Smooth muscle cell of the brain vasculature (primary cell): ENCODE measurements around the gene STAG3.
"Not testable (repeated sequence)": the region's sequence is repeated elsewhere in the genome, so short reads cannot be mapped to it uniquely, and the experiment has no call there.

Experiments
- DNase-seq: peaks from one replicate; pipeline ENCODE4 v3.0.0-alpha.2; 2012; ENCODE audit warnings: low read depth, low spot score

STAG3 gene

GRCh38 chr7:100247152-100247757 lies 69.5 kb downstream of the STAG3 start:
- peak; percentile 45 for DNase-seq

DNA sequence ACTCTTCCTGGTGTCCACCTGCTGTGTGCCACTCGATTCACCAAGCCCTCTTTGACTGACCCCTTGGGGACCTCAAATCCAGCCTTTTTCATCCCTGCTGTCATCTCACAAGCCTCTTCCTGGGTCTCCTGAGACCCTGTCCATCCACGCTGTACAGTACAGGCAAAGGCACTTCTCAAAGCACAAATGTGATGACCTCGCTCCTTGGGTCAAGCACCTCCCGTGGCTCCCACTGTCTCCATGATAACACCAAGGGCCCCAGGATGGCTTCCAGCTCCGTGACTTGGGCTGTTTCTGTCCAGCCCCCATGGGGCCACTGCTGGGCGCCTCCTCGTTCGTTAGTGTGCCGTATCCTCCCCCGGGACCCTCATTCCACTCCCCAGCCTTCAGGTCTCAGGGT lies 70.8 kb downstream of the STAG3 start:
- DNase-seq: no peak

GRCh38 chr7:100257017-100257416 lies 79.3 kb downstream of the STAG3 start:
- DNase-seq: no peak

DNA sequence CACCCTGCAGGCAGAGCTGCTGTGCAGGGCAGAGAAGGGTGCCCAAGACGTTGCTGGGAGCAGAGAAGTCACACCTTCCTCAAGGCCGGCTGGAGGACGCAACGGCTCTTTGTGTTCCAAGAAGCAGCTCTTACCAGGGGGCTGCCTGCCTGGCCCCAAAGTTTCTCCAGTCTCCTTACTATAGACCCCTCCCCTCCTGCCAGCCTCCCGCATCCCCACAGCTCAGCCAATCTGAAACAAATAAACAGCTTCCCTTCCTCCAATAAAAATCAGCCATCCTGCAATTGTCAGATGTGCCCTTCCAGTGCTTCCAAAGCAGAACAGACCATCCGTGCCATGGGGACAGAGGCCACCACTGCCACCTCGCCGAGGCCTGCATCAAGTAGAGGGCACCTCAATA lies 82.3 kb downstream of the STAG3 start:
- not testable (repeated sequence) for DNase-seq

- DNase-seq: not testable (repeated sequence)
Observed at GRCh38 chr7:100262896-100263295, 85.2 kb downstream of the STAG3 start.
